Cortex of kidney (tissue), 1 donor: ENCODE data around the gene PRSS22.

ENCODE experiments used
- DNase-seq: peaks from one replicate; lab custom pipeline; 2025; lab: John Stamatoyannopoulos, UW

Gene PRSS22

GRCh38 chr16:2881783-2882649 lies 24.0 kb upstream of the PRSS22 start:
- no peak for DNase-seq

GRCh38 chr16:2879854-2880508 lies 22.0 kb upstream of the PRSS22 start:
- no peak for DNase-seq

- DNase-seq, result no peak
Measured at GRCh38 chr16:2874912-2875362, 17.0 kb upstream of the PRSS22 start.

- DNase-seq, result no peak
Measured at GRCh38 chr16:2874032-2874911, 16.3 kb upstream of the PRSS22 start.

GRCh38 chr16:2871926-2872325 lies 14.0 kb upstream of the PRSS22 start:
- DNase-seq, result no peak

- peak; percentile 71 for DNase-seq
Measured at GRCh38 chr16:2867987-2868789, 10.2 kb upstream of the PRSS22 start.

- no peak for DNase-seq
Measured at GRCh38 chr16:2867661-2867986, 9.7 kb upstream of the PRSS22 start.

- no peak for DNase-seq
Measured at GRCh38 chr16:2866431-2866830, 8.5 kb upstream of the PRSS22 start.

- DNase-seq, result no peak
Measured at GRCh38 chr16:2865651-2866050, 7.7 kb upstream of the PRSS22 start.

GRCh38 chr16:2860826-2861567 lies 3.0 kb upstream of the PRSS22 start:
- DNase-seq, result no peak

- DNase-seq, result no peak
Measured at GRCh38 chr16:2859686-2860265, 1.8 kb upstream of the PRSS22 start.

- no peak for DNase-seq
Measured at GRCh38 chr16:2858245-2859025, 465 bp upstream of the PRSS22 start.

- no peak for DNase-seq
Measured at GRCh38 chr16:2856686-2857450, 1.1 kb downstream of the PRSS22 start.

GRCh38 chr16:2856061-2856670 lies 1.8 kb downstream of the PRSS22 start:
- DNase-seq, result no peak

GRCh38 chr16:2855536-2855935 lies 2.4 kb downstream of the PRSS22 start:
- no peak for DNase-seq

GRCh38 chr16:2854700-2855309 lies 3.2 kb downstream of the PRSS22 start:
- DNase-seq, result no peak

GRCh38 chr16:2853531-2854073 lies 4.4 kb downstream of the PRSS22 start:
- no peak for DNase-seq
